HL-60 (cell line): ENCODE measurements around the gene MBLAC1.

Source experiments
- DNase-seq, 2 experiments: peaks; one replicate each; pipeline ENCODE4 v3.0.0-alpha.2; 2010 to 2020; ENCODE audit warnings: low read depth in 1 of 2, low spot score in 1 of 2
- H3K27ac ChIP-seq: fragments of 250-450 bp; sonication (Bioruptor Pico); replicated peaks from 2 replicates; pipeline ENCODE4 v1.5.1; 2020; ENCODE audit warnings: mild to moderate bottlenecking, moderate library complexity
- H3K27me3 ChIP-seq: fragments of 250-450 bp; sonication (Bioruptor Pico); 2 replicates; pipeline ENCODE4 v1.5.1; 2021; ENCODE audit warnings: mild to moderate bottlenecking, moderate library complexity; ENCODE audit not compliant: insufficient read depth, poor library complexity, severe bottlenecking
- H3K4me3 ChIP-seq: replicated peaks from 2 replicates; pipeline ENCODE4 v1.5.1; 2011; ENCODE audit warnings: mild to moderate bottlenecking, control low read depth, low read length; ENCODE audit not compliant: insufficient read depth
- GABPA ChIP-seq: IDR thresholded peaks from 2 replicates; pipeline ENCODE4 v1.6.1; 2012; ENCODE audit warnings: low read depth
- POLR2AphosphoS5 ChIP-seq: IDR thresholded peaks from 2 replicates; pipeline ENCODE4 v1.6.1; 2012; ENCODE audit warnings: low read depth
- REST ChIP-seq: IDR thresholded peaks from 2 replicates; pipeline ENCODE4 v1.6.1; 2012; ENCODE audit warnings: low read depth; ENCODE audit not compliant: insufficient replicate concordance
- SPI1 ChIP-seq: IDR thresholded peaks from 2 replicates; pipeline ENCODE4 v1.6.1; 2012; ENCODE audit warnings: low read depth, mild to moderate bottlenecking, borderline replicate concordance
- TF ChIP-seq, protein P1 (sequence below): IDR thresholded peaks from one replicate; pipeline ENCODE4 v1.5.1; 2011; ENCODE audit warnings: low read length, control low read depth, inconsistent platforms; ENCODE audit not compliant: insufficient read depth

MBLAC1 gene

DNA sequence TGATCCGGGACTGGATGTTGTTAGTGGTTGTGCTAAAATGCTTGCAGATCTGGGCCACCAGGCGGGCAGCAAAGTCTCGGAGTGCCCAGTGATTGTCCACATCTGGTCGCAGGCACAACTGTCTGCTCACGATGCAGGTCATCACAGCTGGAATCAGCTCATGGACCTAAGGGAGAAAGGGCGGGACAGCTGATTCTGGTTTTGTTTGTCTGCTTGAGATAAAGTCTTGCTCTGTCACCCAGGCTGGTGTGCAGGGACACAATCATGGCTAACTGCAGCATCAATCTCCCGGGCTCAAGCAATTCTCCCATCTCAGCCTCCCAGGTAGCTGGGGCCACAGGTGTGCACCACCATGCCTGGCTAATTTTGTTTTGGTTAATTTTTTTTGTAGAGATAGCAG is 15.6 kb upstream of the MBLAC1 start:
- Histone ChIP-seq H3K4me3 (no peak overlapping the region), H3K27ac (no peak overlapping the region), H3K27me3 (no peaks in the 10 kb centered on the region)
- DNase-seq = no peak
- TF ChIP-seq, protein P1, sequence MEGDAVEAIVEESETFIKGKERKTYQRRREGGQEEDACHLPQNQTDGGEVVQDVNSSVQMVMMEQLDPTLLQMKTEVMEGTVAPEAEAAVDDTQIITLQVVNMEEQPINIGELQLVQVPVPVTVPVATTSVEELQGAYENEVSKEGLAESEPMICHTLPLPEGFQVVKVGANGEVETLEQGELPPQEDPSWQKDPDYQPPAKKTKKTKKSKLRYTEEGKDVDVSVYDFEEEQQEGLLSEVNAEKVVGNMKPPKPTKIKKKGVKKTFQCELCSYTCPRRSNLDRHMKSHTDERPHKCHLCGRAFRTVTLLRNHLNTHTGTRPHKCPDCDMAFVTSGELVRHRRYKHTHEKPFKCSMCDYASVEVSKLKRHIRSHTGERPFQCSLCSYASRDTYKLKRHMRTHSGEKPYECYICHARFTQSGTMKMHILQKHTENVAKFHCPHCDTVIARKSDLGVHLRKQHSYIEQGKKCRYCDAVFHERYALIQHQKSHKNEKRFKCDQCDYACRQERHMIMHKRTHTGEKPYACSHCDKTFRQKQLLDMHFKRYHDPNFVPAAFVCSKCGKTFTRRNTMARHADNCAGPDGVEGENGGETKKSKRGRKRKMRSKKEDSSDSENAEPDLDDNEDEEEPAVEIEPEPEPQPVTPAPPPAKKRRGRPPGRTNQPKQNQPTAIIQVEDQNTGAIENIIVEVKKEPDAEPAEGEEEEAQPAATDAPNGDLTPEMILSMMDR = no peak
- TF ChIP-seq SPI1 = no peak
- no peak for TF ChIP-seq POLR2AphosphoS5
- no peak for TF ChIP-seq GABPA
- TF ChIP-seq REST = no peak

DNA sequence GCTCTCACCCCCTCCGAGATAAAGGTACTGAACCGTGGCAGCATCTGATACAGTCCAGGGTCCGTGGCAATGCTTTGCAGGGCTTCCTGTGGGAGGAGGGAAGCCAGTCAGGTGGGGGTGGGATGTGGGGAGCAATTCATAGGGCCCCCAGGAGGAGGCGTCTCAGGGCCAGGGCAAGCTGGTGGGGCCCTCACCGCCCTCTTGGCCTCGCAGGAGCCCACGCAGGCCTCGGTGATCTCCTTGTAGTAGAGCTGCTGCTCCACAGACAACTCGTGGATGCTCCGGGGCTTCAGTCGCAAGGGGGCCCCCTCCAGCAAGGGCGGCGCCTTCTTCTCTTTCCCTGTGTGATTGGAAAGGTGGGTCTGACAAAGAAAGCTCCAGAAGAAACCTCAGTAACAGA is 14.9 kb upstream of the MBLAC1 start:
- no peak overlapping the region for H3K4me3 ChIP-seq
- H3K27me3 ChIP-seq = no peaks in the 10 kb centered on the region
- TF ChIP-seq, protein P1 = no peak
- TF ChIP-seq SPI1 (no peak), GABPA (no peak), POLR2AphosphoS5 (no peak), REST (no peak)
- no peak overlapping the region for H3K27ac ChIP-seq
- DNase-seq = no peak

GRCh38 chr7:100115026-100115425 is 11.7 kb upstream of the MBLAC1 start:
- no peak overlapping the region for H3K4me3 ChIP-seq
- no peaks in the 10 kb centered on the region for H3K27me3 ChIP-seq
- DNase-seq = no peak
- no peak for TF ChIP-seq GABPA
- TF ChIP-seq POLR2AphosphoS5 = no peak
- TF ChIP-seq REST = no peak
- TF ChIP-seq, protein P1 = no peak
- TF ChIP-seq SPI1 = no peak
- H3K27ac ChIP-seq = no peak overlapping the region
